DND-41 (cell line): ENCODE measurements around the gene WDFY4.

Experiments
- CTCF ChIP-seq: IDR thresholded peaks from 2 replicates; pipeline ENCODE4 v1.5.1; 2012; ENCODE audit warnings: borderline replicate concordance, low read length, moderate library complexity, mild to moderate bottlenecking; ENCODE audit not compliant: poor library complexity, severe bottlenecking; ENCODE audit errors: extremely low read depth
- EZH2 ChIP-seq: IDR thresholded peaks from 3 replicates; pipeline ENCODE4 v1.6.1; 2012; ENCODE audit warnings: borderline replicate concordance, low read depth, mild to moderate bottlenecking, moderate library complexity, low read length, inconsistent platforms; ENCODE audit not compliant: severe bottlenecking

- TF ChIP-seq CTCF (no peak), EZH2 (no peak)
These were observed 54.5 kb downstream of the WDFY4 start for GRCh38 chr10:48739170-48739569.
